Tibial nerve (tissue), 4 donors: ENCODE measurements around the gene GPATCH2. TPM values are rescaled to one million over a fixed set of nuclear protein-coding genes. Genes with fewer than 3 reads are reported as not detected.

ENCODE experiments used
- DNase-seq, 2 donors: peaks; one replicate each; pipeline ENCODE4 v3.0.0-alpha.2; 2019; ENCODE audit warnings: low spot score in 2 of 2
- H3K27ac ChIP-seq, 4 donors: fragments of 200-600 bp; sonication (generic) in 3 of 4; one replicate each; pipeline ENCODE4 v1.5.1; 2017 to 2019; ENCODE audit warnings: mild to moderate bottlenecking in 1 of 4
- H3K27me3 ChIP-seq, 2 donors: fragments of 200-600 bp; sonication (generic) in 1 of 2; one replicate each; pipeline versions ENCODE4 v1.5.1 to v1.6.0; 2017 to 2019
- H3K36me3 ChIP-seq, 3 donors: fragments of 200-600 bp; sonication (generic); one replicate each; pipeline ENCODE4 v1.5.1; 2018 to 2019
- H3K4me1 ChIP-seq, 4 donors: fragments of 200-600 bp; sonication (generic) in 3 of 4; one replicate each; pipeline ENCODE4 v1.5.1; 2017 to 2019
- H3K4me3 ChIP-seq, 4 donors: fragments of 200-600 bp; sonication (generic) in 3 of 4; one replicate each; pipeline ENCODE4 v1.5.1; 2017 to 2019; ENCODE audit warnings: mild to moderate bottlenecking in 1 of 4, moderate library complexity in 1 of 4
- H3K9me3 ChIP-seq, 4 donors: fragments of 200-600 bp; sonication (generic) in 3 of 4; one replicate each; pipeline ENCODE4 v1.5.1; 2017 to 2019
- EP300 ChIP-seq, 2 donors: sonication (generic); formaldehyde crosslinking; IDR thresholded peaks; one replicate each; pipeline ENCODE4 v1.6.1; 2017; ENCODE audit warnings: antibody characterized with exemption in 2 of 2, mild to moderate bottlenecking in 1 of 2
- POLR2A ChIP-seq, 2 donors: fragments of 450-650 bp; IDR thresholded peaks; one replicate each; pipeline ENCODE4 v1.6.1; 2017; ENCODE audit warnings: antibody characterized with exemption in 2 of 2, mild to moderate bottlenecking in 2 of 2, moderate library complexity in 2 of 2
- WGBS, 2 donors: methylation state at CpG; one replicate each; pipeline ENCODE4 v1.1.5; 2018; 5-methylcytosine and 5-hydroxymethylcytosine counted together
- total RNA-seq, 4 donors: library from RNA; depleted of rRNA; stranded (reverse); fragments of >200 nt; gene quantifications; one replicate each; pipeline ENCODE4 v1.1.0, GENCODE V29; 2016
- TF ChIP-seq, protein P1 (sequence below), 5 experiments: fragments of 200-600 bp in 3 of 5; fragments of 450-650 bp in 2 of 5; sonication (generic) in 3 of 5; IDR thresholded peaks; one replicate each; pipeline ENCODE4 v1.5.1; 2016 to 2019; ENCODE audit warnings: antibody characterized with exemption in 5 of 5, mild to moderate bottlenecking in 3 of 5, moderate library complexity in 2 of 5

GPATCH2 gene
- total RNA-seq, 4 donors from 2014 or later: 12.5 to 21.0 (median 18.9) TPM

DNA sequence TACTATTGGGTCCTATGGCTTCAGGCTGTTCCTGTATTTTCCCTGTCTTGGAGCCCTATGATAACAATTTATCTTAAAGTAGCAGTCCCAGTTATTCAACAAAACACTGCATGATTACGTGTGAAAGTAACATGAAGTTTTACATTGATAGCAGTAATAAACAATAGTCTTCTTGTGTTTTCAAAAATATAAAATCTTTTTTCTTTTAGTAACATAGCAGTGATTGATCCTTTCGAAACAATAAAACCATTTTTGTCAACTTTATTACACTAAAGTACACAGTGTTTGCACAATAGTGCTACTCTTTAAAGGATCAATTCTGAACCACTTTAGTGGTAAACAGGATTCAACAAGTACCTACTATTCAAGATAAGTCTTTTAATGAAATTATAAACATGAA lies 90.6 kb downstream of the GPATCH2 start:
- Histone ChIP-seq H3K27me3 (no peaks in the 10 kb centered on the region), H3K4me3 (no peak overlapping the region), H3K4me1 (peaks cover 0 to 9% (median 0%) of the 10 kb centered on the region in 4 donors), H3K36me3 (no peaks in the 10 kb centered on the region), H3K27ac (no peak overlapping the region), H3K9me3 (no peaks in the 10 kb centered on the region)
- whole genome bisulfite sequencing, 2 donors: 60 to 62% methylated on average over 2 of the region's 2 CpGs
- TF ChIP-seq EP300 (IDR thresholded peaks at IDR 0.05) (no peak), POLR2A (IDR thresholded peaks at IDR 0.05) (no peak)
- TF ChIP-seq, protein P1, sequence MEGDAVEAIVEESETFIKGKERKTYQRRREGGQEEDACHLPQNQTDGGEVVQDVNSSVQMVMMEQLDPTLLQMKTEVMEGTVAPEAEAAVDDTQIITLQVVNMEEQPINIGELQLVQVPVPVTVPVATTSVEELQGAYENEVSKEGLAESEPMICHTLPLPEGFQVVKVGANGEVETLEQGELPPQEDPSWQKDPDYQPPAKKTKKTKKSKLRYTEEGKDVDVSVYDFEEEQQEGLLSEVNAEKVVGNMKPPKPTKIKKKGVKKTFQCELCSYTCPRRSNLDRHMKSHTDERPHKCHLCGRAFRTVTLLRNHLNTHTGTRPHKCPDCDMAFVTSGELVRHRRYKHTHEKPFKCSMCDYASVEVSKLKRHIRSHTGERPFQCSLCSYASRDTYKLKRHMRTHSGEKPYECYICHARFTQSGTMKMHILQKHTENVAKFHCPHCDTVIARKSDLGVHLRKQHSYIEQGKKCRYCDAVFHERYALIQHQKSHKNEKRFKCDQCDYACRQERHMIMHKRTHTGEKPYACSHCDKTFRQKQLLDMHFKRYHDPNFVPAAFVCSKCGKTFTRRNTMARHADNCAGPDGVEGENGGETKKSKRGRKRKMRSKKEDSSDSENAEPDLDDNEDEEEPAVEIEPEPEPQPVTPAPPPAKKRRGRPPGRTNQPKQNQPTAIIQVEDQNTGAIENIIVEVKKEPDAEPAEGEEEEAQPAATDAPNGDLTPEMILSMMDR (IDR thresholded peaks at IDR 0.05): no peak
- no peak for DNase-seq

DNA sequence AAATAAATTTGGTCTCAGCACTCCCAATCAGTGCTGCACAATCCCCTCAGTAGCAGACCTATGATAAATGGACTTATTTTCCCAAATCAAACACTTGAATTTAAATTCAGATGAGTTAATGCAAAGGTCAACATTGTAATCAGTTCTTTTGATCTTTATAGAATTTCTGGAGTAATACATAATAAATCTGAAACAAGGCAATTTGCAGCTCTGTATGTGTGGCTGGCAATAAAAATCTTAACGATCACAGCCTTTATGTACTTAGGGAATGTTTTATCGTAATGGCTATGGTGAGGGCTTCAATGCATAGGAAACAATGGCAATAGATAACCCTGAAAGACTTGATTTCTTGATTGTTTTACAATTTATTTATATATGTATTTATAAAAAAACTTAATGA lies 91.4 kb downstream of the GPATCH2 start:
- 74 to 81% methylated on average over 2 of the region's 2 CpGs for WGBS, 2 donors
- Histone ChIP-seq H3K27me3 (no peaks in the 10 kb centered on the region), H3K9me3 (no peaks in the 10 kb centered on the region), H3K4me3 (no peak overlapping the region), H3K27ac (no peak overlapping the region), H3K36me3 (no peaks in the 10 kb centered on the region), H3K4me1 (peaks cover 0 to 9% (median 0%) of the 10 kb centered on the region in 4 donors)
- DNase-seq: no peak
- TF ChIP-seq POLR2A (IDR thresholded peaks at IDR 0.05) (no peak), EP300 (IDR thresholded peaks at IDR 0.05) (no peak)
- TF ChIP-seq, protein P1 (IDR thresholded peaks at IDR 0.05): no peak

DNA sequence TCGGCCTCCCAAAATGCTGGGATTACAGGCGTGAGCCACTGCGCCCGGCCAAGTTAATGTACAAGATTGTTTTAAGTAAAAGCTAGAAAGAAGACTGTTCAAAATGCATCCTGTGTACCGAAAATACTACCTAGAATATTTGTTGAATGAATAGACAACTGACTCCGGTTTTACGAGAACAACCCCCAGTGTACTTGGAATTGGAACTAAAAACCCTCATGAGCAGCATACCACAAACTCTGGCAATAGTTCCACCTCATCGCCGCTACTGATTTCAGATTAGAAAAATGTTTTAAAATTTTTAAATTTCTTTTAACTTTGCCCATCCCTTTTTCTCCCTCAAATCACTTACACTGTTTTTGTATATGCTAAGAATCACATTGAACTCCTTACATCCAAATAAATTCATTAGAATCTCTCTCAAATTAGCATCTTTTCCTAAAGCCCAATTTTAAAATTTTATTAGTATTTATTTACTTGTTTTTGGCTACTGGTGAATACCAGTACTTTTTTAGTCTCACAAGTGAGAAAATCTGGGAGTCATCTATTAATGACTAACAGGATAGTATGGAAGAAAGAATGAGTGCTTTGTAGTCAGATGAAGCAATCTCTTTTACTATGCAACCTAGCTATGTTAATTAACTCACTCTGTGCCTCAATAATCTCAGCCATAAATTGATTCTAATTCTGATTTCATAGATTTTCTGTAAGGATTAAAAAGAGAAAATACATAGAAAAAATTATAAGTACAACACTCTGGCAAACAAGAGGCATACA lies 95.1 kb downstream of the GPATCH2 start:
- TF ChIP-seq, protein P1 (IDR thresholded peaks at IDR 0.05): no peak
- DNase-seq: no peak
- WGBS, 2 donors: 85 to 87% methylated on average over 9 of the region's 9 CpGs
- no peaks in the 10 kb centered on the region for H3K27me3 ChIP-seq
- no peak overlapping the region for H3K27ac ChIP-seq
- H3K36me3 ChIP-seq: no peaks in the 10 kb centered on the region
- peaks cover 0 to 6% (median 0%) of the 10 kb centered on the region in 4 donors for H3K4me1 ChIP-seq
- no peaks in the 10 kb centered on the region for H3K9me3 ChIP-seq
- no peak overlapping the region for H3K4me3 ChIP-seq

DNA sequence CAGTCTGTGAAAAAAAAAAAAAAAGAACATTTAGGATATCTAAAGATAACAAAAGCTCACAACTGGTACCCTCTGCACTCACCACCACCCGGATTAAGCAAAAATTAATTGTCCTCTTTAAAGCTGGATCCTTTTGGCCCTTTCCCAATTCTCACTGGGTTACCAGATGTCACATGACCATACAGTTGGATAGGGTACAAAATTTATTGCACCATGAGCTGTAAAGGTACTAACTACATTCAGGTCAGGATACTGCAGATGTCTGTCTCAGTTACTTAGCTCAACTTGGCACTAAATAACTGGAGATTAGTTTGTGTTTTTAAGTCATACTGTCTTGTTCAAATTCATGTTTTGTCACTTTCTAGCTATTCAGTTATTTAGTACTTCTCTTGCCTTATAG lies 96.3 kb downstream of the GPATCH2 start:
- 83 to 86% methylated on average over 1 of the region's 1 CpG for WGBS, 2 donors
- no peak overlapping the region for H3K27ac ChIP-seq
- H3K4me3 ChIP-seq: no peak overlapping the region
- H3K27me3 ChIP-seq: no peaks in the 10 kb centered on the region
- DNase-seq: no peak
- no peak for TF ChIP-seq EP300 (IDR thresholded peaks at IDR 0.05)
- TF ChIP-seq, protein P1 (IDR thresholded peaks at IDR 0.05): no peak
- TF ChIP-seq POLR2A (IDR thresholded peaks at IDR 0.05): no peak
- H3K36me3 ChIP-seq: no peaks in the 10 kb centered on the region
- no peaks in the 10 kb centered on the region for H3K9me3 ChIP-seq
- peaks cover 0 to 6% (median 0%) of the 10 kb centered on the region in 4 donors for H3K4me1 ChIP-seq

DNA sequence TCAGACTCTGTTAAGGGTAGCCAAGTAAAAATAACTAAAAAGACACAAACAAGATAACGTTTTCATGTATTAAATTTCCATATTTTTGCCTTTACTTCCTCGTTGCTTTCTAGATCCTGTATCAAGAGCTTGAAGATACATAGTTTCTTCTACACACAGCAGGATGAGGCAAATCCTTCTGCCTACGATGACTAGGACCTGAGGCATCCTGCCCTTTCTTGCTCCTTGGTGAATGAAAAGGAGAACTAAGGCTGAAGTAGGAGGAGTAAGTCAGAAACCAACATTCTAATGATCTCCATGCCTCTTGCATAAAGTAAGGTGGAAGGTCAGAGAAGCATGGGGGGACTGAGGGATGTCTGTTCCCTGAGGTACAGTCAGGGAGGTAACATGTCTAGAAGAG lies 102.6 kb downstream of the GPATCH2 start:
- DNase-seq: no peak
- Histone ChIP-seq H3K4me3 (no peak overlapping the region), H3K27ac (no peak overlapping the region), H3K4me1 (peaks cover 0 to 9% (median 0%) of the 10 kb centered on the region in 4 donors), H3K9me3 (no peaks in the 10 kb centered on the region), H3K36me3 (peaks cover 0 to 5% (median 0%) of the 10 kb centered on the region in 3 donors), H3K27me3 (no peaks in the 10 kb centered on the region)
- 87 to 90% methylated on average over 3 of the region's 3 CpGs for WGBS, 2 donors
- TF ChIP-seq, protein P1 (IDR thresholded peaks at IDR 0.05): no peak
